Fibroblast of skin of left biceps (primary cell): ENCODE measurements around the gene LRRC8D.
A peak's percentile ranks its signal among the peaks of the same experiment; 100 is the strongest.
"Not testable (repeated sequence)": the region's sequence is repeated elsewhere in the genome, so short reads cannot be mapped to it uniquely, and the experiment has no call there.

Experiments
- DNase-seq, 2 experiments: peaks; one replicate each; pipeline ENCODE4 v3.0.0-alpha.2; 2013; ENCODE audit warnings: low read depth in 2 of 2

The LRRC8D gene

DNA sequence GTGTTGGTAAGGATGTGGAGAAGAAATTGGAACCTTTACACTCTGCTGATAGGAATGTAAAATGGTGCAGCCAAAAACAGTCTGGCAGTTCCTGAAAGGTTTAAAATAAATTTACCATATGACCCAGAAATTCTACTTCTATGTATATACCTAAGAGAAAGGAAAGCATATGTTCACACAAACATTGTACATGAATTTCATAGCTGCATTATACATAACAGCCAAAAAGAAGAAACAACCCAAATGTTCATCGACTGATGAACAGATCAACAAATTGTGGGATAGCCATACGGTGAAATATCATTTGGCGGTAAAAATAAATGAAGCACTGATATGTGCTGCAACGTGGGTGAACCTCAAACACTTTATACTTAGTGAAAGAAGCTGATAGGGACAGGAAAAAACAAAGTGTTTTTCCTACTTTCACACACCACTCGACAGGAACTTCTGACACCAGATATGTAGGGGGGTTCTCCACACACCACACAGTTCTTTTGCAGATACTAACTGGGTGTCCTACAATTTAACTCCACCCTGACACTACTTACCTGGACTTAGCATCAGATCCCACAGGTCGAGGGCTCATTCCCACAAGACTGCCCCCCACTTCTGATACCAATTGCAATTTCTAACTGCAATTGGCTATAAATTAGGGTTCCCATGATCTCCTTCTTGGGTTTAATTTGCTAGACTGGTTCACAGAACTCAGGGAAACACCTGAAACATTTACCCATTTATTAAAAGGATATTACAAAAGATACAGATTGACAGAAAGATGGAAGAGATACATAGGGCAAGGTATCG, 138.2 kb downstream of the LRRC8D start:
- no peak for DNase-seq

DNA sequence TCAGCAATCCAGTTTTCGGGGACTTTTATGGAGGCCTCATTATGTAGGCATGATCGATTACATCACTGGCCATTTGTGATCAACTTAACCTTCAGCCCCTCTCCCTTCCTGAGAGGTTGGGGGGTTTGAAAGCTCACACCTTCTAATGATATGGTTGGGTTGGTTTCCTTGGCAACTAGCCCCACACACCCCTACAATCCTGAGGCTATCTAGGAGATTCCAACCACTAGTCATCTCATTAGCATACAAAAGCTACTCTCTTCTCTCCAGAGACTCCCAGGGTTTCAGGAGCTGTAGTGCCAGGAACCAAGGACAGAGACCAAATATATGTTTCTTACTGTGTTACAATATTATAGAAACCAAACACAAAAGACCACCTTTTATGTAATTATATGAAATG, 138.9 kb downstream of the LRRC8D start:
- DNase-seq: no peak

DNA sequence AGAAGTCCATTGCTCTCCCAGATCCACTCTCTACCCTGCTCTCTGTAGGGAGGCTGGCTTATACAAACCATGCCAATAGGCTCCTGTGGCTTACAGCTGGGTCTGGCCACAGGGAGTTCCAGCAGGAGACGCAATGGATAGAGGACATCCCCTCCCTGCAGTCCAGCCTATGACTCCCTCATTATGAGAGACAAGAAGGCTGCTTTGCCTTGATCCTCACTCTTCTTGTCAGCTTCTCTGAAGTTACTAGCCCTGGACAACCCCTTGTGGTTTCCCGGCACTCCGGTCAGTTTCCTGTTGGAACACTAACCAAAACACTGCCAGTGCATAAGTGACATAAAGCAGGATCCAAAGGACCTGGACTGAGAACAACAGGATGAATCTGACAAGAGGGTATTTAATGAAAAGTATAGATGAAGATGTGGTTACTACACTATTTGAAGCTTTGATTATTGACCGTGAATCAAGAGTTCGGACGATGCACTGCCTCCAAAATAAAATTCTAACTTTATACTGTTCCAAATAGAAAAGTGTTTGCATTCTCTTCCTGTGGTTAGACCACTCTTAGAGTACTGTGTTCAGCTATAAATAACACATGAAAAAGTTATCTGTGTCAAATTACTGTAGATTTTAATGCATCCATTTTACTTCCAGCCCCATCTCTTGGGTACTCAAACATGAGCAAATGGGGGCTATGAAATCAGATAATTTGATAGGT, 141.4 kb downstream of the LRRC8D start:
- no peak for DNase-seq

DNA sequence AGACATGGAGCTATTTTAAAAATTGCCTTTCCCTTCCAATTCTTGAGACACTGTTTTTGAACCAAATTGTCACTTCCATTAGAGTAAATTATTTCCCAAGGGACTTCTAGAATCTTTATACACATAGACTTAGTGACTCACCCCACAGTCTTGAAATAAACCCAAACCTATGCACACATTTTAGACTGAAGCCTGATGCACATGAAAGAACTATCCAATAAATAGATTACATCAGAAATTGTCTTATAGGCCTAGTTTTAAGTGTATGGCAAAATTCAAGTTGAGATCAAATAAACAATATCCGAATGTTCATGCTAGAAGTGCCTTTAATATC, 141.9 kb downstream of the LRRC8D start:
- DNase-seq: peak in 1 of 2 experiments; percentile 17

DNA sequence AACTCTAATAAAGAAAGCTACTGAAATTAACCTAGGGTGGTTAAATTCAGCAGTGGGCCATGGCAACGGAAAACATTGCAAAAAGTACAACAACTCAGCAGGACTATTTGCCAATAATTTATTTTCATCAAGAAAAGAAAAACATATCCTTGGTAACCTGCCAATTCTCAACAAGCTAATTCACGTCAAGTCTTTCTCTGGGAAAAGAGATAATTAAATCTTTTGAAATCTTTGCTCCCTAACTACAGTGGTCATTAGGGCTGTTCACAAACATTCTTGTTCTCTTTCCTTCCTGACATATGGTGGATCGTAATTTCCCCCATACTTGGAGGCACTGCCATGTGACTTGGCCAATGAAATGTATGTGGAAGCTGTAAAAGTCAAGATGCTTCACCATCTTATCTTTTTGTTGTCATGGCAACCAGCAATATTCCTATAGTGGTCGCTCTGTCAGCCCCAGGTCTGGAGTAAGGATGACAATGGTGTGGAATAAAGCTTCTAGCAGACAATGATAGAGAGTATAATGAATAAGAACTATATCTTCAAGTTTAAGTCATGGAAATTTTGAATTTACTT, 144.4 kb downstream of the LRRC8D start:
- DNase-seq: no peak

DNA sequence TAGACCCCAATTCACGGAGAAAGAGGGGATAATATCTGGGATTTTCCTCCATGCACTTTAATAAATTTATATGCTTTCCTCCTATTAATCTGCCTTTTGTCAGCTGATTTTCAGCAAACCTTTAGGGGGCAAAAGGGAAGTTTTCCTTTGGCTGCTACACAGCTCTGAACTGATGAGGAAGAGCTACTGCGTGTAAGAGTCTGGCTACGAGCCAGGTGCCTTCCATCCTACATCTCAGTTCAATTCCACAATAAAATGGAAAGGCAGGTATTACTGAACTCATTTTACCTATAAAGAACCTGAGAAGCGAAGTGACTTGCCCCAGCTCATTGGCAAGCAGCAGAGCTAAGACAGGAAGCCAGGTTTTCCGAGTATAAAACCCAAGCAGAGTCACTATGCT, 145.8 kb downstream of the LRRC8D start:
- DNase-seq: no peak

DNA sequence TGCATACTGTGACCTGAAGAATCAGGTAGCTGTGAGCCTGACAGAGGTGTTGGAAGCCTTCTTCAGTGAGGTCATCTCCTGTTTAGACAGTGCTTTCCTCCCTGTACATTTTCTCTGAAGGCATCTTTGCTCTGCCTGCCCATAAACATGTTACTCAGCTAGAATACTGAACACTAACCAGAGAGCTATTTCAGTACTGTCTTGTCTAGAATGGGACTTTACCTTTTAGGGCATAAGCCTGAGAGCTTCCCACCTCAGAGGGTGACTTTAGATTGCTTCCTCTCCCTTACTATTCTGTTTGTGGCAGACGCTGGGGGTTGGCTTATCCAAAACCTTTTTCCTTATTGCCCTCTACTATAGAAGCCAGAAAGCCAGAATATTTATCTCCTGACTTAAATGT, 150.8 kb downstream of the LRRC8D start:
- DNase-seq: no peak

DNA sequence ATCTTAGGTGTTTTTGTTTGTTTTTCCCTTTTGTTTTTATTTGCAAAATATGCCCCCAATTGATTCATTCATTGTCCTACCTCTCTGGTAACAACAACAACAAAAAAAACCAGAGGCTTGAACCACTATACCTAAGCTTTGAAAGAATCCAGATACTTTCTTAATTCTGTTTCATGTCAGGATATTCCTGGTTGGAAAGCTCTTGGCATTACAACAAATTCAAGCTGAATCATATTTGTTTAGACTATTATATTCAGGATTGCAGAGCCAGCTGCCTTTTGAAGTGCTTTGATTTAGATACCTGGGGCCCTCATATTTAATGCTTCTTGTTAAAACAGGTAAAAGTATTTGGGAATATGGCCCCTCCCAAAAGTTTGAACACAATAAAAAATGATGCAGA, 151.2 kb downstream of the LRRC8D start:
- no peak for DNase-seq

DNA sequence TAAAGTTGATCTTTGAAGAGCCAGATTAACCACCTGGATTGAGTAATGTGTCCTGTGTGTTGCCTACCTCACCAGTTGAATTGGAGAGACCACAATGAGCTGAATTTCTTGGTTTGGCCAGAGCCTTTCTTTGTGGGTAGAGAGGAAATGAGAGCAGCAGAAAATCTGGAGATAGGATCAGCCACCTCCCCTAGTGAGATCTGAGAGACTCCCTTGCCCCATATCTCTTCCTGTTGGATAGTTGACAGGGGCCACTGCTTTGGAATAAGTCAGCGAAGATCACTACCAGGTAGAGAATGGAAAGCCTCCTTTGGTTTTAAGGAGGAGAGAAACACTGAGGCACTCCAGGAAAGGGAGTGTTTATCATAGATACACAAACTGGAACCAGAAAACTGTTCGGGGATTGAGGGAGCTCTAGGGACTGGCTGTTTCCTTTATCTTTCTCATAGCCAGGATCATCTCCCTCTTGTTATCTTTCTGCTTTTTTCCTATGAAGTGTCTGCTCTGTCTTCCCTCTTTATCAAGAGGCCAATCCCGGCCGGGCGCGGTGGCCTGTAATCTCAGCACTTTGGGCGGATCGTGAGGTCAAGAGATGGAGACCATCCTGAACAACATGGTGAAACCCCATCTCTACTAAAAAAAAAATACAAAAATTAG, 152.8 kb downstream of the LRRC8D start:
- DNase-seq: no peak

DNA sequence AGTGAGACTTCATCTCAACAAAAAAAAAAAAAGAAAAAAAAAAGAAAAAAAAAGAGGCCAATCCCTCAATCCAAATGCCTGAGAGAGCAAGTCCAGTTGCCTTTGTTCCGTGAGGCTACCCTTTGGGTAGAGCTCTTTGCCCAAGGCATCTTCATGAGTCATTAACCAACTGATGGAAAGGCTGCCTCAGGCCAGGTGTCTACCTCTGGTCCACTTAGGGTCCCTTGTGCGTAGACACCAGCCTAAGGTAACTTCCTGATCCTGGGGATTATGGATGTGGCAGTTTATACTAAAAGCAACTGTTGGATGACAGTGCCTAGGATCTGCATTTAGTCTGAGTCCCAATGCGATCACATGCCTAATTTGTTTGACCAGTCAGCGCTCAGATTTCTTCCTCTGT, 153.4 kb downstream of the LRRC8D start:
- DNase-seq: no peak

DNA sequence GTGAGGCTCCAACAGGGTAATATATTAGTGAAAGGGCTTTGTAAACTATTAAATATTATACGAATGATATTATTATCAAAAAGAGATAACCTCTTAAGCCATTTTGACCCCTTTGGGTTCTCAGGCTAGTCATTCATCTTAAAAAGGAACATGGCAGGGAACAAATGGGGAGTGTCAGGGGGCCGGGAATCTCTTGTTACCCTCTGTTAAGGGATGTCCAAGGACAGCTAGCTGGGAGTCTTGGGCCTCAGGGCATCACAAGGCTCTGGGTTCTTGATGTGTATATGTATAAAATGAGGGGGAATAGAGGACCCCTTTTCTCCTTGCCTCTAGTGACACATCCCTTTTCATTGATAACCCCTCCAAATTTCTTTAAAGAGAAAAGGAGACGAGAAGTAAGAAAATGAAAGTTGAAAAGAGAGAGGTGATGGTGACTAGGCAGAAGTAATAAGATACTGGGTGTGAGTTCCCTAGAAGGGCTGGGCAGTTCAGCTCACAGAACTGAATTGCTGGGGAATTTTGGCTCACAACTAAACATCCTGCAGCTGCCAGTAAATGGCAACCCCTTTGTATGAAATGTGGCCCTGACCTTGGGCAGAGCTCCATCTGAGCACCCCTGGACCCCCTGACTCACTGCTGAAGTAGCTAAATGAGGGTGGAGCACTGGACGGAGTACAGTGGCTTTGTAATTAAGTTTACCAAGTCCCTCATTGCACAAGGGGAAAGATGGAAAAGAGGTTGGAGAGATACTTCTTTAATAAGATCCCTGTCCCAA, 154.1 kb downstream of the LRRC8D start:
- DNase-seq: no peak

DNA sequence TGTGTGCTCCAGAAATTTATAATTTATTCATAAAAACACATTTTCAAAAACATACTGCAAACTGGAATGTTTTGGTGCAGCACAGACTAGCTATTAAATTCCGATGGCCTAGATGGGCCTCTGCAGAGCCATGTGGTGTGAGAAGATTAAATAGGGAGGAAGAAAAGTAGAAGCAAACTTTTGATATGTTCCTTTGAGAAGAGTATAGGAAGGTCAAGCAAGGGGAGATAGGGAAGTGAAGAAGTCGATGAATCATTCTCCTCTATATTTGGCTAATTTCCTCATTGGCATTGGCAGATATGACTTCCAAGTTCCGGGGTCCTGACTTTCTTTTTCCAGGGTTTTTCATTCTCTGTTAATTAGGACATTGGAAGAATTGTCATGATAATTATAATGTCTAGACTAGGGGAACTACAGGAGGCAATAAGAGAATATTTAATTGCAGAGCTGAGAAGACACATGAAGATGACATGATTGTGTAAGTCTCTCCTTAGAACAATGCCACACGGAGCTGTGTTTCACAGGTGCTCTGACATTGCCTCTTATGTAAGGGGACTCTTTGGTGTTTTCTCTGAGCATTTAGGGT, 154.8 kb downstream of the LRRC8D start:
- no peak for DNase-seq

DNA sequence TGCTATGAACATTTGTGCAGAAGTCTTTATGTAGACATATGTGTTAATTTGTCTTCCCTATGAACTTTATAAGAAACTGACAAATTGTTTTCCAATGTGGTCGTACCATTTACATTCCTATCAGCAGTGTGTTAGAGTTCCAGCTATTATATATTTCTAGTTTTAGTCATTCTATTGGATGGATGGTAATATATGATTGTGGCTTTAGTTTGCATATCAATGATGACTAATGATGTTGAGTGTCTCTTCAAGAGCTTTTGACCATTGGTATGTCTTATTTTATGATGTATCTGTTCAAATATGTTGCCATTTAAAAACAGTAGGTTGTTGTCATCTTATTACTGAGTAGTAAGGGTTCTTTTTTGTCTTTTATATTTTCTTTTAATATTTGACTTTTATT, 157.9 kb downstream of the LRRC8D start:
- peak; percentile 50 to 55 for DNase-seq

DNA sequence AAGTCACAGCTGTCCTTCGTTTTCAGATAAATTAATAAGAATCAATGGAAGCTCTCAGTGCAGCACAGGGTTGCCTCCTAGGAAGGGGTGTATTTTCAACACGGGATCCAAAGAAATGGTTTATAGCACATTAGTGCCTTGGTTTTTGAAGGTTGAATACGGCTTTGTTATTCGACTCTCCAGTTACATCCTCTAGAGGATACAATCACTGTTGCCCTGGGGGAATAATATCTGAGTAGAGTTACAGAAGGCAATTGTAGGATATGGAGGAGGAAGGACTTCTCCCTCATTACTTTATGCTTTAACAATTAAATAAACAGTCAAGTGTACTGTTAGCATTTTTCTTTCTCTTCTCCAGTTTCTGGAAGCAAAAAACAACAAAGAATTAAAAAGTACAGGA, 159.8 kb downstream of the LRRC8D start:
- DNase-seq: no peak

DNA sequence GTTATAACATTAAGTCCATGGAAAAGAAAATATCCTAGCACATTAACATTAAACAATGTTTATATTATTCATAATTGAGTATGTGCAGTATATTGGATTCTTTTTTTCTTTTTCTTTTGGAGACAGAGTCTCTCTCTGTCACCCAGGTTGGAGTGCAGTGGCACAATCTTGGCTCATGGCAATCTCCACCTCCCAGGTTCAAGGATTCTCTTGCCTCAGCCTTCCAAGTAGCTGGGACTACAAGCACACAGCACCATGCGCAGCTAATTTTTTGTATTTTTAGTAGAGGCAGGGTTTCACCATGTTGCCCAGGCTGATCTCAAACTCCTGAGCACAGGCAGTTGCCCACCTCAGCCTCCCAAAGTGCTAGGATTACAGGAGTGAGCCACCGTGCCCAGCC, 162.0 kb downstream of the LRRC8D start:
- DNase-seq: not testable (repeated sequence)

DNA sequence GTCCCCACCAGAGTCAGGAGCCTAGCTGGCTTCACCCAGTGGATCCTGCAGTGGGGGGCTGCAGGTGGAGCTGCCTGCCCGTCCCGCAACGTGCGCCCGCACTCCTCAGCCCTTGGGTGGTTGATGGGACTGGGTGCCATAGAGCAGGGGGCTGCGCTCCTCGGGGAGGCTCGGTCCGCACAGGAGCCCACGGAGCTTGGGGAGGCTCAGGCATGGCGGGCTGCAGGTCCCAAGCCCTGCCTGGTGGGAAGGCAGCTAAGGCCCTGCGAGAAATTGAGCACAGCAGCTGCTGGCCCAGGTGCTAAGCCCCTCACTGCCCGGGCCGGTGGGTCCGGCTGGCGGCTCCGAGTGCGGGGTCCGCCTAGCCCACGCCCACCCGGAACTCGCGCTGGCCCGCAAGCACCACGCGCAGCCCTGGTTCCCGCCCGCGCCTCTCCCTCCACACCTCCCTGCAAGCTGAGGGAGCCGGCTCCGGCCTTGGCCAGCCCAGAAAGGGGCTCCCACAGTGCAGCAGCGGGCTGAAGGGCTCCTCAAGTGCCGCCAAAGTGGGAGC, 163.8 kb downstream of the LRRC8D start:
- DNase-seq: not testable (repeated sequence)

DNA sequence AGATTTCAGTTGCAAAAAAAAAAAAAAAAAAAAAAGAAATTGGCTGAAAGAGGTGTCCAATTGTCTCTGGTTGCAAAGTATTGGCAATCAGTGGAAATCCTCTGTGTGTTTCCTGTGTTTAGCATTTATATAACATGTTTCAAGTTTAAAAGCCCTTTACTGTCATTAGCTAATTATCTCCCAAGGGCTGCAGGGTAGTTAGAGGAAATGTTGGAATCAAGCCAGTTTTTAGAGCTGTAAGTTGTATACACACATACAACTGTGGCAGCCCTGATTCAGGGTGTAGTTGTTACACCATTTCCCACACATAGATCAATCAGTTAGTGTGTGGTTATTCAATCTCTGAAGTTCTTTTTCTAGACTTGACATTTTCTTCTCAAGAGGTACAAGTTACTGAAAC, 165.2 kb downstream of the LRRC8D start:
- no peak for DNase-seq
